ENCODE results near the gene NFIB.

The NFIB gene

GRCh38 chr9:14301583-14302021 is 12.3 kb downstream of the NFIB start:
- no peak for DNase-seq (ENCODE audit: low spot score)
- no peaks in the 10 kb centered on the region for H3K27me3 ChIP-seq (ENCODE audit: insufficient read depth, poor library complexity, severe bottlenecking)
- H3K4me1 ChIP-seq (ENCODE audit: insufficient read depth, poor library complexity, severe bottlenecking), result peaks cover 3% of the 10 kb centered on the region
- no peak overlapping the region for H3K4me3 ChIP-seq (ENCODE audit: severe bottlenecking)
- no peak overlapping the region for H3K27ac ChIP-seq (ENCODE audit: poor library complexity, severe bottlenecking)
- no peaks in the 10 kb centered on the region for H3K9me3 ChIP-seq (ENCODE audit: severe bottlenecking)
- ATAC-seq (ENCODE audit: low read depth), result no peak
- H3K36me3 ChIP-seq (ENCODE audit: low read depth), result peaks cover 73% of the 10 kb centered on the region
- no peak for TF ChIP-seq CTCF (IDR thresholded peaks at IDR 0.05; ENCODE audit: poor library complexity, severe bottlenecking)

GRCh38 chr9:14301006-14301405 is 12.9 kb downstream of the NFIB start:
- Histone ChIP-seq H3K4me3 (ENCODE audit: severe bottlenecking) (no peak overlapping the region), H3K27me3 (ENCODE audit: insufficient read depth, poor library complexity, severe bottlenecking) (no peaks in the 10 kb centered on the region), H3K9me3 (ENCODE audit: severe bottlenecking) (no peaks in the 10 kb centered on the region), H3K36me3 (ENCODE audit: low read depth) (peaks cover 72% of the 10 kb centered on the region), H3K4me1 (ENCODE audit: insufficient read depth, poor library complexity, severe bottlenecking) (peaks cover 3% of the 10 kb centered on the region), H3K27ac (ENCODE audit: poor library complexity, severe bottlenecking) (no peak overlapping the region)
- no peak for ATAC-seq (ENCODE audit: low read depth)
- no peak for TF ChIP-seq CTCF (IDR thresholded peaks at IDR 0.05; ENCODE audit: poor library complexity, severe bottlenecking)
- DNase-seq (ENCODE audit: low spot score), result no peak

- Histone ChIP-seq H3K36me3 (ENCODE audit: low read depth) (peaks cover 72% of the 10 kb centered on the region), H3K27me3 (ENCODE audit: insufficient read depth, poor library complexity, severe bottlenecking) (no peaks in the 10 kb centered on the region), H3K27ac (ENCODE audit: poor library complexity, severe bottlenecking) (no peak overlapping the region), H3K4me3 (ENCODE audit: severe bottlenecking) (no peak overlapping the region), H3K4me1 (ENCODE audit: insufficient read depth, poor library complexity, severe bottlenecking) (peaks cover 3% of the 10 kb centered on the region), H3K9me3 (ENCODE audit: severe bottlenecking) (no peaks in the 10 kb centered on the region)
- DNase-seq (ENCODE audit: low spot score) (no peak), ATAC-seq (ENCODE audit: low read depth) (no peak)
- no peak for TF ChIP-seq CTCF (IDR thresholded peaks at IDR 0.05; ENCODE audit: poor library complexity, severe bottlenecking)
Observed at GRCh38 chr9:14300588-14300987, 13.4 kb downstream of the NFIB start.

- DNase-seq (ENCODE audit: low spot score), result no peak
- peaks cover 3% of the 10 kb centered on the region for H3K4me1 ChIP-seq (ENCODE audit: insufficient read depth, poor library complexity, severe bottlenecking)
- no peak overlapping the region for H3K27ac ChIP-seq (ENCODE audit: poor library complexity, severe bottlenecking)
- no peak for ATAC-seq (ENCODE audit: low read depth)
- no peaks in the 10 kb centered on the region for H3K9me3 ChIP-seq (ENCODE audit: severe bottlenecking)
- no peaks in the 10 kb centered on the region for H3K27me3 ChIP-seq (ENCODE audit: insufficient read depth, poor library complexity, severe bottlenecking)
- no peak for TF ChIP-seq CTCF (IDR thresholded peaks at IDR 0.05; ENCODE audit: poor library complexity, severe bottlenecking)
- H3K4me3 ChIP-seq (ENCODE audit: severe bottlenecking), result no peak overlapping the region
- peaks cover 66% of the 10 kb centered on the region for H3K36me3 ChIP-seq (ENCODE audit: low read depth)
Observed at GRCh38 chr9:14300040-14300439, 13.9 kb downstream of the NFIB start.

- H3K36me3 ChIP-seq (ENCODE audit: low read depth), result peaks cover 52% of the 10 kb centered on the region
- H3K27me3 ChIP-seq (ENCODE audit: insufficient read depth, poor library complexity, severe bottlenecking), result no peaks in the 10 kb centered on the region
- ATAC-seq (ENCODE audit: low read depth) (no peak), DNase-seq (ENCODE audit: low spot score) (no peak)
- TF ChIP-seq CTCF (IDR thresholded peaks at IDR 0.05; ENCODE audit: poor library complexity, severe bottlenecking), result no peak
- no peaks in the 10 kb centered on the region for H3K9me3 ChIP-seq (ENCODE audit: severe bottlenecking)
- peaks cover 3% of the 10 kb centered on the region for H3K4me1 ChIP-seq (ENCODE audit: insufficient read depth, poor library complexity, severe bottlenecking)
- no peak overlapping the region for H3K27ac ChIP-seq (ENCODE audit: poor library complexity, severe bottlenecking)
- no peak overlapping the region for H3K4me3 ChIP-seq (ENCODE audit: severe bottlenecking)
Observed at GRCh38 chr9:14298601-14299022, 15.3 kb downstream of the NFIB start.

Measured in RWPE2 (cell line).